Measurements from ENCODE around the gene SEMA6C. TPM values are rescaled to one million over a fixed set of nuclear protein-coding genes. Genes with fewer than 3 reads are reported as not detected.

Gene SEMA6C
- total and polyA plus RNA-seq, 2 donors from 2014 or later: 7.6 to 17.4 TPM

DNA sequence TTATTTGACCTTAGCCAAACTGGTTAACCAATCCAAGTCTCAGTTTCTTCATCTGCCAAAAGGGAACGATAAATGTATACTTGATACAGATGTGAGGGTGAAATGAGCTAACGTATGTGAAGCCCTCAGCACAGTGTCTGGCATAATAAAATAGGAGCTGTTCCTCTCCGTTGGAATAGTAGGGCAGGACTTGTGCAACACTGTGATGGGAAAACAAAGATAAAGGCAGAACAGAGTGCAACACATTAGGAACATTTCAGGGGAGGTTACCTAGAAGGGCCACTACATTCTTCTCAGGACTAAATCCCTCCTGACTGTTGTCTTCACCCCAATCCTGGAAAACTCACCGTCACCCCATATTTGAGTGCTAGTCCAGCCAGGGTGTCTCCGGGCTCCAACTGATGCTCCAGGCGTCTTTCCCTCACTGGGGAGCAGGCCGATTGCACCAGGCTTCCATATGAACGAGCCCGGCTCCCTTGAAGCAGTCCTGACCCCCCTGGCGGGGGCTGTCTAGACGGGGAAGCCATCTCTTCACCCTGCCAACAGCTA lies 18.4 kb upstream of the SEMA6C start:
- Histone ChIP-seq H3K4me3 (ENCODE audit: low read length in 3 of 3) (peak overlapping the region; percentile 76 to 97 (median 92)), H3K27ac (ENCODE audit: low read depth in 2 of 2, low read length in 2 of 2) (peak overlapping the region; percentile 74 to 85), H3K4me1 (ENCODE audit: control insufficient read depth in 2 of 3, insufficient read depth in 2 of 3, low read depth in 1 of 3, low read length in 3 of 3) (peaks cover 0 to 16% (median 6%) of the 10 kb centered on the region in 3 donors), H3K9me3 (ENCODE audit: control insufficient read depth in 2 of 3, insufficient read depth in 1 of 3, low read length in 3 of 3) (no peaks in the 10 kb centered on the region), H3K36me3 (ENCODE audit: control insufficient read depth in 2 of 3, insufficient read depth in 3 of 3, low read length in 3 of 3) (peaks cover 10 to 17% (median 11%) of the 10 kb centered on the region in 3 donors), H3K9ac (ENCODE audit: low read length in 3 of 3) (peak overlapping the region; percentile 57 to 93 (median 86)), H3K27me3 (ENCODE audit: control insufficient read depth, insufficient read depth, low read length) (no peaks in the 10 kb centered on the region)
- intact Hi-C loops (cut with DNase I): no loop called here
- no peak for FAIRE-seq
- DNase-seq: no peak
- TF ChIP-seq, protein P1, sequence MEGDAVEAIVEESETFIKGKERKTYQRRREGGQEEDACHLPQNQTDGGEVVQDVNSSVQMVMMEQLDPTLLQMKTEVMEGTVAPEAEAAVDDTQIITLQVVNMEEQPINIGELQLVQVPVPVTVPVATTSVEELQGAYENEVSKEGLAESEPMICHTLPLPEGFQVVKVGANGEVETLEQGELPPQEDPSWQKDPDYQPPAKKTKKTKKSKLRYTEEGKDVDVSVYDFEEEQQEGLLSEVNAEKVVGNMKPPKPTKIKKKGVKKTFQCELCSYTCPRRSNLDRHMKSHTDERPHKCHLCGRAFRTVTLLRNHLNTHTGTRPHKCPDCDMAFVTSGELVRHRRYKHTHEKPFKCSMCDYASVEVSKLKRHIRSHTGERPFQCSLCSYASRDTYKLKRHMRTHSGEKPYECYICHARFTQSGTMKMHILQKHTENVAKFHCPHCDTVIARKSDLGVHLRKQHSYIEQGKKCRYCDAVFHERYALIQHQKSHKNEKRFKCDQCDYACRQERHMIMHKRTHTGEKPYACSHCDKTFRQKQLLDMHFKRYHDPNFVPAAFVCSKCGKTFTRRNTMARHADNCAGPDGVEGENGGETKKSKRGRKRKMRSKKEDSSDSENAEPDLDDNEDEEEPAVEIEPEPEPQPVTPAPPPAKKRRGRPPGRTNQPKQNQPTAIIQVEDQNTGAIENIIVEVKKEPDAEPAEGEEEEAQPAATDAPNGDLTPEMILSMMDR (IDR thresholded peaks at IDR 0.05; ENCODE audit: borderline replicate concordance, extremely low read depth, insufficient read depth): no peak

DNA sequence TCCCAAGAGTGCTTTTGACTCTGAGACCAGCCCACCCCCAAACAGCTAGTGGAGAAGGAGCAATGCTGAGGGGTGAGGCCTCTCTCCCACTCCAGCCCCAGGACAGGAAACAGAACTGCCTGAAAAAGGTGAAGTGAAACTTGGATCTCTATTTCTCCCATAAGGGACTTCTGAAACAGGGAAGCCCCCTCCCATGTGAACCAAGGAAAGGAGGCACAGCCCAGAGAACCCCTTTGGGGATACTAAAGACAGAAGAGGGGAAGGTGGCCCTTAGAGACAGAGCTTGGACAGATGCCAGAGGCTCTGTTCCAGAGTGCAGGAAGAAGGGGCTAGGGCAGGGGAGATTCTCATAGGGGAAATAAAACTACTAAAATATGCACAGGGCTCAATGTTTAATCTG lies 12.9 kb upstream of the SEMA6C start:
- Histone ChIP-seq H3K36me3 (ENCODE audit: control insufficient read depth in 2 of 3, insufficient read depth in 3 of 3, low read length in 3 of 3) (peaks cover 6 to 26% (median 20%) of the 10 kb centered on the region in 3 donors), H3K27me3 (ENCODE audit: control insufficient read depth, insufficient read depth, low read length) (no peaks in the 10 kb centered on the region), H3K4me1 (ENCODE audit: control insufficient read depth in 2 of 3, insufficient read depth in 2 of 3, low read depth in 1 of 3, low read length in 3 of 3) (peaks cover 0 to 6% (median 1%) of the 10 kb centered on the region in 3 donors), H3K27ac (ENCODE audit: low read depth in 2 of 2, low read length in 2 of 2) (no peak overlapping the region), H3K9me3 (ENCODE audit: control insufficient read depth in 2 of 3, insufficient read depth in 1 of 3, low read length in 3 of 3) (no peaks in the 10 kb centered on the region), H3K9ac (ENCODE audit: low read length in 3 of 3) (no peak overlapping the region), H3K4me3 (ENCODE audit: low read length in 3 of 3) (no peak overlapping the region)
- DNase-seq (no peak), FAIRE-seq (no peak)
- TF ChIP-seq, protein P1 (IDR thresholded peaks at IDR 0.05; ENCODE audit: borderline replicate concordance, extremely low read depth, insufficient read depth): no peak
- intact Hi-C loops (cut with DNase I): loop anchor here (10.0 kb wide), 1 partner anchor 55 kb away; no protein-coding TSS in a partner anchor

DNA sequence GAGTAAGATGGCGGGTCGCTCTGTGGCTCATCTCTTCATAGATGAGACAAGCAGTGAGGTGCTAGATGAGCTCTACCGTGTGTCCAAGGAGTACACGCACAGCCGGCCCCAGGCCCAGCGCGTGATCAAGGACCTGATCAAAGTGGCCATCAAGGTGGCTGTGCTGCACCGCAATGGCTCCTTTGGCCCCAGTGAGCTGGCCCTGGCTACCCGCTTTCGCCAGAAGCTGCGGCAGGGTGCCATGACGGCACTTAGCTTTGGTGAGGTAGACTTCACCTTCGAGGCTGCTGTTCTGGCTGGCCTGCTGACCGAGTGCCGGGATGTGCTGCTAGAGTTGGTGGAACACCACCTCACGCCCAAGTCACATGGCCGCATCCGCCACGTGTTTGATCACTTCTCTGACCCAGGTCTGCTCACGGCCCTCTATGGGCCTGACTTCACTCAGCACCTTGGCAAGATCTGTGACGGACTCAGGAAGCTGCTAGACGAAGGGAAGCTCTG lies 12.4 kb upstream of the SEMA6C start:
- Histone ChIP-seq H3K9ac (ENCODE audit: low read length in 3 of 3) (no peak overlapping the region), H3K4me1 (ENCODE audit: control insufficient read depth in 2 of 3, insufficient read depth in 2 of 3, low read depth in 1 of 3, low read length in 3 of 3) (peaks cover 0 to under 1% (median 0%) of the 10 kb centered on the region in 3 donors), H3K4me3 (ENCODE audit: low read length in 3 of 3) (no peak overlapping the region), H3K9me3 (ENCODE audit: control insufficient read depth in 2 of 3, insufficient read depth in 1 of 3, low read length in 3 of 3) (no peaks in the 10 kb centered on the region), H3K27ac (ENCODE audit: low read depth in 2 of 2, low read length in 2 of 2) (no peak overlapping the region), H3K27me3 (ENCODE audit: control insufficient read depth, insufficient read depth, low read length) (no peaks in the 10 kb centered on the region), H3K36me3 (ENCODE audit: control insufficient read depth in 2 of 3, insufficient read depth in 3 of 3, low read length in 3 of 3) (peaks cover 6 to 26% (median 20%) of the 10 kb centered on the region in 3 donors)
- FAIRE-seq (no peak), DNase-seq (peak in 1 of 5 donors; percentile 67)
- intact Hi-C loops (cut with DNase I): loop anchor here (10.0 kb wide), 1 partner anchor 54 kb away; no protein-coding TSS in a partner anchor
- TF ChIP-seq, protein P1 (IDR thresholded peaks at IDR 0.05; ENCODE audit: borderline replicate concordance, extremely low read depth, insufficient read depth): no peak

Measured in kidney (tissue), 14 donors.